NCI-H1694 (cell line): ENCODE measurements around the gene RALY.
A peak's percentile ranks its signal among the peaks of the same experiment; 100 is the strongest.
"Not testable (repeated sequence)": the region's sequence is repeated elsewhere in the genome, so short reads cannot be mapped to it uniquely, and the experiment has no call there.

ENCODE experiments used
- DNase-seq: peaks from one replicate; lab custom pipeline; 2025; lab: John Stamatoyannopoulos, UW

RALY gene

DNA sequence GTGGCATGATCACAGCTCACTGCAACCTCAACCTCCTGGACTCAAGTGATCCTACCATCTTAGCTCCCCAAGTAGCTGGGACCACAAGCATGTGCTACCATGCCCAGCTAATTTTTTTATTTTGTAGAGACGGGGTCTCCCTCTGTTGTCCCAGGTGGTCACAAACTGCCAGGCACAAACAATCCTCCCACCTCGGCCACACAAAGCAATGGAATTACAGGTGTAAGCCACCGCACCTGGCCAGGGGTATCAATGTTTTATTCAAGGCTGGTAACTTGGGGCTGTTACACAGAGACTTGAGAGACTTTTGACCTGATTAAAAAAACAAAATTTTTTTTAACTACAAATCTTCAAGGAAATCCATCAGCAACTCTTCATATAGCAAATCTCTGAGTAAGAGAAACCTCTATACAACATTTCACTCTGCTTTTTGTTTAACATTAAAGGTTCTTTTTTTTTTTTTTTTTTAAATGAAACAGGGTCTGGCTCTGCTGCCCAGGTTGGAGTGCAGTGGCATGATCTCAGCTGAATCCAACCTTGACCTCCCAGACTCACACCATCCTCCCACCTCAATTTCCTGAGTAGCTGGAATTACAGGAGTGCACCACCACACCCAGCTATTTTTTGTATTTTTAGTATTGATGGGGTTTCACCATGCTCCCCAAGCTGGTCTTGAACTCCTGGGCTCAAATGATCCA lies 112.4 kb downstream of the RALY start:
- DNase-seq, result no peak

DNA sequence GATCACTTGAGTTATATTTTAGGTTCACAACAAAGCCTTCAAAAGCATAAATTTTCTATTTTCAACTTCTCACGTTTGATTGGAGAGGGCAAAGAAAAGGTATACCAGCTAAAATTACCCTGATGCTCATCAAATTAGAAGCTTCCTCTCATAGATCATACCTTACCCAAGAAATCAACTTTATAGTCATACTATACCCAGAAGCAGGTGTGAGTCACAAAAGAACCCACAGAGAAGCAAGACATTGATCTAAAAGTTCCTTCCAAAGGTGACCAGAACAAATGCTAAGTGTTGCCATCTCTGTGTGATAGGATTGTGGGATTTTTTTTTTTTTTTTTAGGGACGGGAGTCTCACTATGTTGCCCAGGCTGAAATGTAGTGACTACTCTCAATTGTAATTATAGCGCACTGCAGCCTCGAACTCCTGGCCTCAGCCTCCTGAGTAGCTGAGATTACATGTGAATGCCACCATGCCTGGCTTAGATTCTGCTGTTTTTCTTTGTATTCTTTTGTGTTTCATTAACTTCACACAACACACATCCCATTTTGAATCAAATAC lies 115.0 kb downstream of the RALY start:
- DNase-seq, result no peak

DNA sequence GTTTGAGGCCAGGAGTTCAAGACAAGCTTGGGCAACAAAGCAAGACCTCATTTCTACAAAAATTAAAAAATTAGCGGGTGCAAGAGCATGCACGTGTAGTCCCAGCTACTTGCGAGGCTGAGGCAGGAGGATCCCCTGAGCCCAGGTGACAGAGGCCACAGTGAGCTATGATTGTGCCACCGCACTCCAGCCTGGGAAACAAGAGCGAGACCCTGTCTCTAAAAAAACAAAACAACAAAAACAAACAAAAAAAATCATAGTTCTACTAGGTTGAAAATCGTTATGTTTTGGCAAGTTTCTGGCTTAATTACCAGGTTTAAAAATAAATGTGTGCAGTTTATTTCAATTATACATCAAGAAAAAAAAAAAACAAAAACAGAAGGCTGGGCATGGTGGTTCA lies 115.7 kb downstream of the RALY start:
- no peak for DNase-seq

DNA sequence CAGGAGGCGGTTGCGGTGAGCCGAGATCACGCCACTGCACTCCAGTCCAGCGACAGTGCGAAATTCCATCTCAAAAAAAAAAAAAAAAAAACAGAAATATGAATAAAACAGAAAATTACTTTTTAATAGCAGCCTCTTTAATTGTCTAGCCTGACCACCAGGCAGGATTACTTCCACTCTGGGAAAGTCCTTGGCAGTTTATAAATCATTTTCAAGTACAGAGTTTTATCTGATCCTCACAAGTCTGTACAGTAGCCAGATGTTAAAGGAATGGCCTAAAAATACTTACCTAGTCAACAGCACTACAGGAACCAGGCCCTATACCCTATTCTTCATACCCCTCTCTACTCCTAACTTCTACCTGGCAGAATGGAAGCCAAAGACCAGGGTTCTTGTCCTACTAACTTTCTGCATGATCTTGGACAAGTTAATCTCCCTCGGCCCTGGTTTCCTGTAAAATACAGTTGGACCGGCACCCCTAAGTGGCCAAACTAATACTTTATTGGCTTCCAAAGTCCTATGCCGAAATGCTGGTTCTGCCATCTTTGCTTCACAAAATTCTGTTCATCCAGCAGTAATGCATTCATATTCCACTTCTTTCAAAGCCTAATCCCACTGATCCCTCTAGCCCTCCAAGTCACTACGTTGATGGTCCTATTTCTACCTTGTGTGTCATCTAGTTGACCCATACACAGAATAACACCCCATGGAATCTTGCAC lies 116.5 kb downstream of the RALY start:
- DNase-seq, result no peak

DNA sequence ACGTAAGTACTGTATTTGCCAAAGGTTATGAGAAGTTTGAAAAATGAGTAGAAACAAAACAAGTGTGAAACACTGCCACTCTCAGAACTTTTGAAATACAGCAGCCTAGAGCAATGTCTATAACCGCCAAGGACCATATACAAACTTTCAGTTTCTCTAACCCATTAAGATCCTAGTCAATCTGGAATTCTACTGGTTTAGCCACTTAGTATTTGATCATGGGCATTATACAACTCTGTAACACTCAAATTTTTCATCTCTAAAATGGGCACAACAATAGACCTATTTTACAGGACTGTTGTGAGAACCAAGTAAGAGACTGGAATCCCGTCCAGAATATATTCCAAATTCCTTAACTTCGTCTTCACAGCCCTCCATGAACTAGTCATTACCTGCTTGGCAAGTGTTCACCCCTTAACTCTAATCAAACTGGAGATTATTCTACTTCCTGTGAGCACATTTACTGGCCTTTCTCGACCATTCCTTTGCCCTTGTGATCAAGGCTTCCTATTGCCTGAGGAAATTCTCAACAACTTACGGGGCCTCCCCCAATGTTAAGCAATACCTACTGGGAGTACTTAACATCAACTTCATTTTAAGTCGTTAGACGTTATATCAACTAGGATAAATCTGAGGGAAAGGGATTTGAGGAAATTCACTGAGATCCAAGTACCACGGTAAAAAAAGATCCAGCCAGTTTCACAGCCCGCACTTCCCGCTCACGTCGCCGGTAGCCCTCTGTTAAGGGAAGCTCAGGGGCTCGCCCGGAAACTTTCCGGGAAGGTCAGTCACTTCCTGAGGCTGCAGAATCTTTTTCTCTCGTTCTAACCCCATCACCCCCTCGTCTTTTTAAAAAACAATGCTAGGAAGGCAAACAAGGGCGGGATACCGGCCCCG lies 117.3 kb downstream of the RALY start:
- DNase-seq, result no peak

DNA sequence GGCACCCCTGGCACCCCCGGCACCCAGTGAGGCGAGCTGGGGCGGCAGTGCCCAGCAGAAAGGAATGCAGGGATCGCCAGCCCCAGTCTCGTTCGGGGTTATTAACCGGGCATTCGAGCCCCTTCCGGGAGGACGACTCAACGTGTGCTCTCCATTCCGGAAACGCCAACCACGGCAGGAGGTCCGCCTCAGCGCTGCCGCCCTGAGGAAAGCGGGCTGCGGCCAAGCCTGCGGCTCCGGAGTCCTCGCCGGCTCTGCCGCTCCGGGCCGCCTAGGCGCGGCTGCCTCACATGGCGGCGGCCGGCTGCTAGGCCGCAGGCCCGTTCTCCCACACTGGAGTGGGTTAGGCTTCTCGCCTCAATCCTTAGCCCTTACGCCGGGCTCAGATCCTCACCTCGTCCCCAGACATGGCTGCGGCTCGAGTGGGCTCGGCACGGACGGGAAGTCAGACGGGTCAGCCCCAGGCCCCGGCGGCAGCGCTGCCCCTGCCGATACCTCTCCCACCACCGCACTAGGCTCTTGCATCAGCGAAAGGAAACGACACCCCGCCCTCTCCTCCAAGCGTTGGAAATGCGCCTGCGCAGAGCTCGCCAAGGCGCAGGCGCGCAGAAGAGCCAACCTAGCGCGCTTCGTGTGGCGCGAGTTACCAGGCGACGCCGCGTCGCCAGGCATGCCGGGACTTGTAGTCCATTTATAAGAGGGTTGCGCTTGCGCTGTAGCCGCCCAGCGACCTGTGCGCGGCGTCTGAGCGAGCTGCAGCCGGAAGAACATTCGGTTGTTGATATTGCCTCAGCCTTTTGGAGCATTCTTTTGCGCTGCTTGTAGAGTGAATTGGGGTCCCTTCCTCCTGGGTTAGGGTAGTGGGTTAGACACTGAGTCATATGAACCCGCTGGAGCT lies 118.2 kb downstream of the RALY start, which contains the start of gene EIF2S2:
Gene EIF2S2, minus strand, starts transcription at position 542 of the 898 bp plus-strand sequence. Its CDS starts 133 bp downstream, at position 409.
- peak; percentile 90 for DNase-seq

DNA sequence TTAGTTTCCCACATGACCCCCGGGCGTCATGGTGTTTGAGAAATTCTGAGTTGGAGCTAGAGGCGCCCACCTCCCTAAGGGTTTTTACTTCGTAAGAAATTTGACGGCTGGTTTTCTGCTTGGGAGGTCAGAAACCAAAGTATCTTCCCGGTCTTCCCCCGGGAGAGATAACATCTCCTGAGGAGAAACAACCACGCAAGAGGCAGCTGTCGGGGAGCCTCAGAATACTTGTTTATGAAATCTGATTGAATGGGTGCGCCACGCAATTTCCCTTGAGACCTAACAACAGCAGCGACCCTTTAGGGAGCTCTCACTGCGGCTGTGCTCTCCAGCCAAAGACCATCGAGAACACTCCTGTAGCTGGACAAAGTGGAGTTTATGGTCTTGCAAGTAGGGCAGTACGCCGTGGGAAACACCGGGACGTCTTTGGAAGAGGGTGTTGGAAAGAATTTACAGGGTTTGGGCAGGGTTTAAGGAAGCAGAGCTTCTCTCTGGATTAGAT lies 118.9 kb downstream of the RALY start:
- DNase-seq, result no peak

DNA sequence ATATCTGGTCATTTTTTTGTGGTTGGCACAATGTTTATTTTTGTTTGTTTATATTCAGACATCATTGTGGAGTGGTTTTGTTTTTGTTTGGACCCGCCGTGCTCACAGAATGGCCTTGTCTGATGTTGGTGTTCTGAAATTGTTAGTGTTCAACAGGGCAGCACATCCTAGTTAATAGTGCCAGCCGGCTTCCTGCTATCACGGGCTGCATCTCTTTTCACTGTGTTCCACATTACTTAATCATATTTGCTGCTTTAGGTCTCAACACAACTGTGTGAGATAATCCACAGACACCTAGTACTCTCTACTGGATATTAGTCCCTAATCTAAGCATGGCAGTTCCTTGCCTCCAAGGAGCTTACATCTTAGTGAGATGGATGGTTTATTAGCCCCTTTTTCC lies 121.1 kb downstream of the RALY start:
- DNase-seq, result no peak

DNA sequence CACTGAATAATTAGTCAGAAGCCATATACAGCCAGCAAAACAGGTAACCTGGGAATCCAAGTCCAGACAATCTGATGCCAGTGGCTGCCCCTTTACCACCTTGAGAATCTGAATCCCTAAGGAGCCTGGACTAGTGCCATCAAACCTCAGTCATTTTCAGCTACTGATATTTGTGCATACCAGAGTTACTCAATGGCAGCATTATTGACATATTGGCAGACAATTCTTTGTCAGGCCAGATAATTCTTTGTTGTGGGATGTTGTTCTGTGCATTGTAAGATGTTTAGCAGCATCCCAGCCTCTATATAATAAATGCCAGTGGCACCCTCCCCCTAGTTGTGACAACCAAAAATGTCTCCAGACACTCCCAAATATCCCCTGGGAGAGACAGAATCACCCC lies 121.5 kb downstream of the RALY start:
- DNase-seq, result no peak

DNA sequence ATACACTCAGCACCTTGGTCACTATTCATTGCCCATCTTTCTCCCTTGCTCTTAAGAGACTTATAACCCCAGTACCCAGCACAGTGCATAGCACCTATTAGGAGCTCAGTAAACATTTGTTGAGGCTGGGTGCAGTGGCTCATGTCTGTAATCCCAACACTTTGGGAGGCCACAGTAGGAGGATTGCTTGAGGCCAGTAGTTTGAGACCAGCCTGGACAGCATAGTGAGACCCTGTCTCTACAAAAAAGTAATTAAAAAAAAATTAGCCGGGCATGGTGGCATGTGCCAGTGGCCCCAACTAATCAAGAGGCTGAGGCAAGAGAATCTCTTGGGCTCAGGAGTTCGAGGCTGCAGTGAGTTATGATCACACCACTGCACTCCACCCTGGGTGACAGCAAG lies 126.5 kb downstream of the RALY start:
- no peak for DNase-seq

DNA sequence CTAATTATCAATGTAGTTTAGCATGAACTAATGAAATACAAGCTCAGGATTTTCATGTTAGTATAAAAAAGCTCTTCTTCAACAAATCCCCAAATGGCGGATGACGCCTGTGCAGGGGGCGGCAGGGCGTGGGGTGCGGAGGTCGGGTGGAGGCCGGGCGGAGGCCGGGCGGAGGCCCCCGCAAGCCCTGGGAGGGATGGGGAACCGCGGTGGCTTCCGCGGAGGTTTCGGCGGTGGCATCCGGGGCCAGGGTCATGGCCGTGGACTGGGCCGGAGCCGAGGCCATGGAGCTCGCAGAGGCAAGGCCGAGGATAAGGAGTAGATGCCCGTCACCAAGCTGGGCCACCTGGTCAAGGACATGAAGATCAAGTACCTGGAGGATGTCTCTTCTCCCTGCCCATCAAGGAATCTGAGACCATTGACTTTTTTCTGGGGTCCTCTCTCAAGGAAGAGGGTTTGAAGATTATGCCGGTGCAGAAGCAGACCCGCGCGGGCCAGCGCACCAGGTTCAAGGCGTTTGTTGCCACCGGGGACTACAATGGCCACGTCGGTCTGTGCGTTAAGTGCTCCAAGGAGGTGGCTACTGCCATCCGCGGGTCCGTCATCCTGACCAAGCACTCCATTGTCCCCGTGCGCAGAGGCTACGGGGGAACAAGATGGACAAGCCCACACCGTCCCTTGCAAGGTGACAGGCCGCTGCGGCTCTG lies 128.7 kb downstream of the RALY start:
- no peak for DNase-seq

DNA sequence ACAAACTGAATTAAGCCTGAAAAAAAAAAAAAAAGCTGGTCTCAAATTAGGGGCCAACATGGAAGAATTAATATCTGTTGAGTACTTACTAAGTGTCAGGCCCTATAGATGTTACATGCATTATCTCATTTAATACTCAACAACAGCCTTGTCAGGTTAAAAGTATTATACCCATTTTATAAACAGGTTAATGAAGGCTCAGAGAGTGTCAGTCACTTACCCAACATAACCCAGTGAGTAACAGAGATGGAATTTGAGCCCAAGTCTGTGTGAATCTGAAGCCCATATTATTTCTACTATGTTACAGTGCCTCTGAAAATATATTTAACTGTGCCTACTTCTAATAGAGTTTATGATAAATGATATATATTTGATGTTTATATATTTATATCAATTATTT lies 129.6 kb downstream of the RALY start:
- DNase-seq, result no peak

DNA sequence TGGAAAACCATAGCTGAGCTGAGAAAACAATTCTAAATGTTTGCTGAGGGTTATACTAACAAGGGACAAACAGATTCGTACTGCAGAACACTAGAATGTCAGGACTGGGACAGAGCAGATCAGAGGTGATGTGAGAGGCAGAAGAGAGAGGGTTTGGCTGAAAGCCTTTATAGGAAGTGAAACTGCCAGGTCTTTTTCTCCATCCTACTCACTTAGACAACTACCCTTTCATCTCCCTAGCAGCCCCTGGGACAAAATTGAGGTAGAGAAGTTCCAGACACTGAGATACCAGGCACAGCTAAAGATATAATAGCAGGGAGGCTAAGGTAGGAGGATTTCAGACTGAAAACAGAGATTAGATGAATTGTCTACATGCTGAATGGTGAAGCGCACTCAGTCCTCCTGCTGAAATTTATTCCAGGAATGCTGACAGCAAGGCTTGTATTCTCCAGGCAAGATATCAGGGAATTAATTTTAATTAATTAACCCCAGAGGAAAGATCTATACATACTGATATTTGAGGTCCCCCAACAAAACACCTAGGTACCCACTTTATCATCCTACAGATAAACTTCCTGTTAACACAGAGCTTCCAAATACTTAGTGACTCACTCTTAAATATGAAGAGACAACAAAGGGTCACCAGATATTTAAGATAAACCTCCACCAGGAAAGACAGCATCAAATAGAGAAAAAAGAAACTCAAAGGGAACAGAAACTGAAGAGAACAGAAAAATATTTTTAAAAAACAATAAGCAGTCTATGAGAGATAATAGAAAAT lies 130.9 kb downstream of the RALY start:
- no peak for DNase-seq

DNA sequence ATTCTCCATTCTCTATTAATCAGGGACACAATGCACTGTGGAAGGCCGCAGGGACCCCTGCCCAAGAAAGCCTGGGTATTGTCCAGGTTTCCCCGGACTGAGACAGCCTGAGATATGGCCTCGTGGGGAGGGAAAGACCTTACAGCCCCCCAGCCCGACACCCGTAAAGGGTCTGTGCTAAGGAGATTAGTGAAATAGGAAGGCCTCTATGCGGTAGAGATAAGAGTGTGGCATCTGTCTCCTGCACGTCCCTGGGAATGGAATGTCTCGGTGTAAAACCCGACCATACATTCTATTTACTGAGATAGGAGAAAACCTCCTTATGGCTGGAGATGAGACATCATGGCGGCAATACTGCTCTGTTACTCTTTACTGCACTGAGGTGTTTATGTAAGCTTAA lies 134.1 kb downstream of the RALY start:
- DNase-seq, result no peak

DNA sequence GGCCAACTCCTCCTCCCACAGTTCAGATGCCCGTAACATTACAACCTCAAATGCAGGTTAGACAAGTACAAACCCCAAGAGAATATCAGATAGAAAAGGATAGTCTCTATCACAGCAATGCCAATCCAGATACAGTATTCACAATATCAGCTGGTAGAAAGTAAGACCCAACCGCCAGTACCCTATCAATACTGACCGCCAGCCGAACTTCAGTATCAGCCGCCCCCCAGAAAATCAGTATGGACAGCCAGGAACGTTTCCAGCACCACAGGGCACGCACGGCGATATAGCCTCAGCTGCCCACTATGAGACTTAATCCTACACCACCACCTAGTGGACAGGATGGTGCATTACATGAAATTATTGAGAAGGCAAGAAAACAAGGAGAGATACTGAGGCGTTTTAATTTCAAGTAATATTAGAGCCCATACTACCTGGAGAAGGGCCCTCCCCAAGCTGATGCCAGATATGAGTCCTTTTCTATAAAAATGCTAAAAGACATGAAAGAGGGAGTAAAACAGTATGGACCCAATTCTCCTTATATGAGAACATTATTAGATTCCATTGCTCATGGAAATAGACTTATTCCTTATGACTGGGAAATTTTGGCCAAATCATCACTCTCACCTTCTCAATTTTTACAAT lies 135.9 kb downstream of the RALY start:
- DNase-seq, result peak; percentile 66

DNA sequence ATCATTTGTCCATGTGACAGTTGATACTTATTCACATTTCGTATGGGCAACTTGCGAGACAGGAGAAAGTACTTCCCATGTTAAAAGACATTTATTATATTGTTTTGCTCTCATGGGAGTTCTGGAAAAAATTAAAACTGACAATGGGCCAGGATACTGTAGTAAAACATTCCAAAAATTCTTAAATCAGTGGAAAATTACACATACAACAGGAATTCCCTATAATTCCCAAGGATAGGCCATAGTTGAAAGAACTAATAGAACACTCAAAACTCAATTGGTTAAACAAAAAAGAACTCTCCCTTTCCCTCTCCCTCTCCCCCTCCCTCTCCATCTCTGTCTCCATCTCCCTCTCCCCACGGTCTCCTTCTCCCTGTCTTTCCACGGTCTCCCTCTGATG lies 137.8 kb downstream of the RALY start:
- DNase-seq, result no peak

DNA sequence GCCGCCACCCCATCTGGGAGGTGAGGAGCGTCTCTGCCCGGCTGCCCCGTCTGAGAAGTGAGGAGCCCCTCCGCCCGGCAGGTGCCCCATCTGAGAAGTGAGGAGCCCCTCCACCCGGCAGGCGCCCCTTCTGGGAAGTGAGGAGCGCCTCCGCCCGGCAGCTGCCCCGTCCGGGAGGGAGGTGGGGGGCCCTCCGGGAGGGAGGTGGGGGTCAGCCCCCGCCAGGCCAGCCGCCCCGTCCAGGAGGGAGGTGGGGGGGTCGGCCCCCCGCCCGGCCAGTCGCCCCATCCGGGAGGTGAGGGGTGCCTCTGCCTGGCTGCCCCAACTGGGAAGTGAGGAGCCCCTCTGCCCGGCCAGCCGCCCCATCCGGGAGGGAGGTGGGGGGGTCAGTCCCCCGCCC lies 138.8 kb downstream of the RALY start:
- DNase-seq, result not testable (repeated sequence)

DNA sequence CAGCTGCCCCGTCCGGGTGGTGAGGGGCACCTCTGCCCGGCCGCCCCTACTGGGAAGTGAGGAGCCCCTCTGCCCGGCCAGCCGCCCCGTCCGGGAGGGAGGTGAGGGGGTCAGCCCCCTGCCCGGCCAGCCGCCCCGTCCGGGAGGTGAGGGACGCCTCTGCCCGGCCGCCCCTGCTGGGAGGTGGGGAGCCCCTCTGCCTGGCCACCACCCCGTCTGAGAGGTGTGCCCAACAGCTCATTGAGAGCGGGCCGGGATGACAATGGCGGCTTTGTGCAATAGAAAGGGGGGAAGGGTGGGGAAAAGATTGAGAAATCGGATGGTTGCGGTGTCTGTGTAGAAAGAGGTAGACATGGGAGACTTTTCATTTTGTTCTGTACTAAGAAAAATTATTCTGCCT lies 139.2 kb downstream of the RALY start:
- DNase-seq, result not testable (repeated sequence)

DNA sequence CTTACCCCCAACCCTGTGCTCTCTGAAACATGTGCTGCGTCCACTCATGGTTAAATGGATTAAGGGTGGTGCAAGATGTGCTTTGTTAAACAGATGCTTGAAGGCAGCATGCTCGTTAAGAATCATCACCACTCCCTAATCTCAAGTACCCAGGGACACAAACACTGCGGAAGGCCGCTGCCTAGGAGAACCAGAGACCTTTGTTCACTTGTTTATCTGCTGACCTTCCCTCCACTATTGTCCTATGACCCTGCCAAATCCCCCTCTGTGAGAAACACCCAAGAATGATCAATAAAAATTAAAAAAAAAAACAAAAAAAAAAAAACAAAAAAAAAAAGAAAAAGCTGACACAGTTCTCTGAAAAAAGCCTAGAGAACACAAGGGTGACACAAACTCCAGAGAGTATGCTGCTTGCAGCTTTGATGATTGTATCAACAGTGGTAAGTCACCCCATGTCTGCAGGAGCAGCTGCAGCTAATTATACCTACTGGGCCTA lies 139.7 kb downstream of the RALY start:
- not testable (repeated sequence) for DNase-seq
